ENCODE data around the gene TEX13B.
"Not testable (repeated sequence)": the region's sequence is repeated elsewhere in the genome, so short reads cannot be mapped to it uniquely, and the experiment has no call there.

Gene TEX13B, protein sequence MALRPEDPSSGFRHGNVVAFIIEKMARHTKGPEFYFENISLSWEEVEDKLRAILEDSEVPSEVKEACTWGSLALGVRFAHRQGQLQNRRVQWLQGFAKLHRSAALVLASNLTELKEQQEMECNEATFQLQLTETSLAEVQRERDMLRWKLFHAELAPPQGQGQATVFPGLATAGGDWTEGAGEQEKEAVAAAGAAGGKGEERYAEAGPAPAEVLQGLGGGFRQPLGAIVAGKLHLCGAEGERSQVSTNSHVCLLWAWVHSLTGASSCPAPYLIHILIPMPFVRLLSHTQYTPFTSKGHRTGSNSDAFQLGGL

DNA sequence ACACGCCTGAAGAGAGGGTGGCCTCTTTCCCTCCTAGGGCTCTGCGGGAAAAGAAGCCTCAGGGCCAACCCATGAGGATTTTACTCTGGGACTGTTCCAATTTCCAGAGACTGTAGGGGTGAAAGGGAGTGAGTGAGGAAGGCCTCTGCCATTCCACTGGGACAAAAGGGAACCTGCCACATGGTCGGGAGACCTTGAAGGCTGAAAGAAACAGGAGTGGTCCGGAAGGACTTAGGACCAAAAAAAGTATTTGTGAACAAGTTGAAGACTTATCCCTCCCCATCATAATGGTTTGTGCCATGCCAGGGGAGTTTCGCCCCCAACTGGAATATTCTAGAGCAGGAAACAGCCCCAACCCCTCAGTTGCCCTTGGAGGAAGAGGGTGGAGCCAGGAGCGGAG lies at the start of gene TEX13B:
TSS of gene TEX13B (minus strand) at position 15 of the 400 bp plus-strand sequence. CDS start 243 bp downstream, outside the sequence.
- FAIRE-seq, result no peak

DNA sequence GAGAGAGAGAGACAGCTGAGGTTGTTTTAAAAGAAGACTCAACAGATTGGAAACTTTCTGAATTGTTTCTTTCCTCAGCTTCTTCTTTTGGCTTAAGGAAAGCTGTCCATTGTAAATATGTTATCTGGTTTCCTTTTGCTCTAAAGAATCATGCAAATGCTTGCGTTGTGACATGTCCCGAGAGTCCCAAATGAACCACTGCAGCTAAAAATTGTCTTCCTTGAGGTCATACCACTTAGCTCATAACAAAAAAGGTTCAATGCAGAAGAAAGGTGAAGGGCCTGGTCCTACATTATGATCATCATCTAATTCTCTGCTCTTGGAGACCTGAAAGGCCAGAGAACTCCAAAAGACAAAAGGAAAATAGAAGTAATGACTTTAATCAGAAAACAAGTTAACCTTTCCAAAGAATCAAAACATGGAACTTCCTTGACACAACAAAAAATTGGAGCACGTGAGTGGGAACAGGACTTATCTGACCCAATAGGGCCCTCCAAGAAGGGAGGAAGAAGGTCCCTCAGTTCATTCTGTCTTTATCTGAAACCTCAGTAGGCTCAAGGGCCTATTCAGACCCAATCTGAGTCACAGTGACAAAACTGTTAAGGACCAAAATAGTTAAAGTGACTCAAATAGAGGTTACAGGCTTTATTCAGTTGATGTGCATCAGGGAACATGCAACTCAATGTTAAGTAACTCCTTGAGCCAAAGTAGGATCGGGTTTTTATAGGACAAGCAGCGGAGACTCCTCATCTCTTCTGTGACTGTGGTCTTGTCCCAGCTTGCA lies 48.0 kb upstream of the TEX13B start:
- FAIRE-seq, result no peak

DNA sequence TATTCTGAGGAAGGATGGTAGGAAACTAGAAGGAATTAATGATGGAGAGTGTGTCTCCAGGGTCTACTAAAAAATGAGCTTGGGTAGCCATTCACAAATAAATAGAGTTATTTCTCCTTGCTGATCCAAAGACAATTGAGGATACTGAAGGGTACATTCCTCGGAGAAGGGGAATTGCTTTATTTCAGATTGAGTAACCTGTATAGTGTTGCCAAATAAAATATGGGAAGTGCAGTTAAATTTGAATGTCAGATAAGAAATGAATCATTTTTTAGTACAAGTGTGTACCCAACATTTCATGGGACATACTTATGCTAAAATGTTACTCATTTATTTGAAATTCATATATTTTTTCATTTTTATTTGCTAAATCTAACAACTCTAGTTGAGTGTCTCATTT lies 46.7 kb upstream of the TEX13B start:
- no peak for FAIRE-seq

DNA sequence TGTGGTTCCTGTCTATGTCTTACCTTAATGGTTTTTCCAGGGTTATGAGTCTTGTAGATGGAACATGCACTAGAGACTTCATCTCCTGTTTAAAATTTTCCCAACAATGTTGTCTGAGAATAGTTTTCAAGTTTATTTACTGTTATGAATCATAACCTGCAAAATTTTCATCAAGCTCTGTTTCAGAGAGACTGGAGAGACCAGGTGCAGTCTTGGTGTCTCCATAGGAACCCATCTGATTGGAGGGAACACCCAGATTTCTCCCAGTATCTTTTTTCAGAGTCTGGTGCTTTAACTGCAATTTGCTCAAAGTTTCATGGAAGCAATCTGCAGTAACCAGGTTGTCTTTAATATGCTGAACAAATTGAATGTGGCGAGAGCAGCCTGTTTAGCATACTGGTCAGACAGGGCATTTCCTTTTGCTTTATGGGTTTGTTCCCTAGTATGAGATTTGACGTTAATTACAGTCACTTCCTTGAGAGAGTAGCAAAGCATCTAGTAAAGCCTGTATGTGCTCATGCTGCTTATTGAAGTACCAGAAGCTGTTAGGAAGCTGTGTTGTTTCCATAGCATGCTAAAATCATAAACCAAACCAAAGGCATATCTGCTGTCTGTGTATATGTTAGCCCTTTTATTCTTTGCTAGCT lies 43.9 kb upstream of the TEX13B start:
- FAIRE-seq, result no peak

DNA sequence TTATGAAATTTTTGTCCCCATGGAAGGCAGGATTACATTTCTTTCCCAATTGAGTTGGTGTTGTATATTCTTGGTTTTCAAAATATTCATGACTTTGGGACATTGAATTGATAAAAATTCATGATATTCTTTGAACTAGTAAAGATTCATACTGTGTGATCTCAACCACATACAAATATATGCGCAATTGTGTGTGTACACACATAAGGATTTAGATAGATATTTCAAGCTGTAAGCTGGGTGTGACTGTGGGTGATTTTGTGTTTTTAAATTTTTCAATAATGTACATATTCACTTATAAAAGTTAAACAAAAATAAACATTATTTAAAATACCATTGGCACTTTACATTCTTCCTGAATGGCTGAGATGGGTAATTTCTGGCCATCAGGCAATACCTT lies 43.2 kb upstream of the TEX13B start:
- no peak for FAIRE-seq

DNA sequence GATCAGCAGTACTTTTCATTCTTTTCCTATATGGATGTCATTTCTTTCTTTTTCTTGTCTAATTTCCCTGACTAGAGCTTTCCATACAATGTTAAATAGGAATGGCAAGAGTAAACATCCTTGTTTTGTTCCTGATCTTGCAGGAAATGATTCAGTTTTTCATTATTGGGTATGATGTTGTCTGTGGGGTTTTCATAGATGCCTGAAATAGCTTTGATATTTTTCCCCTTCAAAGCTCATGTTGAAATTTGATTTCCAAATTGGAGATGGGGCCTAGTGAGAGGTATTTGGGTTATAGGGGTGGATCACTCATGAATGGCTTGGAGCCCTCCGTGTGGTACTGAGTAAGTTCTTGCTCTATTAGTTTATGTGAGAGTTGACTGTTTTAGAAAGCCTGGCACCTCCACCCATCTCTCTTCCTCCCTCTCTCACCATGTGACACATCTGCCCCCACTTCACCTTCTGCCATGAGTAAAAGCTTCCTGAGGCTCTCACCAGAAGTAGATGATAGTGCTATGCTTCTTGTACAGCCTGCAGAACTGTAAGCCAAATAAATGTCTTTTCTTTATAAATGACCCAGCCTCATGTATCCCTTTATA lies 40.4 kb upstream of the TEX13B start:
- no peak for FAIRE-seq

DNA sequence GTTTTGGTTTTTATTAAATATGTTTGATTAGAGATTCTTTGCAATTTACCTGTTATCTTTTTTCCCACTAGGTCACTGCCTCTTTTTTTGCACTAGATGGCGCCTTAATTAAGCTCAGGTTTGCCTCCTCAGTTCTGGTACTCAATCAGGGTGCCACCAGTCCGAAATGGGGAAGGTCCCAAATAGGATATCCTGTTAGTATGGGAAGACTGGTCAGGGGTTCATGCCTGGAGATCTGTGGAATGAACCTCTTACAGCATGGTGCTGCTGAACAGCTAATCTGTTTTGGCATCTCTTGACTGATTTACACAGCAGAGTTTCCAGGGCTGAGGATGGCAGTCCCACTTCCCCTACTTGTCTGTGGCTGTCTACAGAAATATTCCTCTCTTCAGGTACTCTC lies 38.5 kb upstream of the TEX13B start:
- no peak for FAIRE-seq

DNA sequence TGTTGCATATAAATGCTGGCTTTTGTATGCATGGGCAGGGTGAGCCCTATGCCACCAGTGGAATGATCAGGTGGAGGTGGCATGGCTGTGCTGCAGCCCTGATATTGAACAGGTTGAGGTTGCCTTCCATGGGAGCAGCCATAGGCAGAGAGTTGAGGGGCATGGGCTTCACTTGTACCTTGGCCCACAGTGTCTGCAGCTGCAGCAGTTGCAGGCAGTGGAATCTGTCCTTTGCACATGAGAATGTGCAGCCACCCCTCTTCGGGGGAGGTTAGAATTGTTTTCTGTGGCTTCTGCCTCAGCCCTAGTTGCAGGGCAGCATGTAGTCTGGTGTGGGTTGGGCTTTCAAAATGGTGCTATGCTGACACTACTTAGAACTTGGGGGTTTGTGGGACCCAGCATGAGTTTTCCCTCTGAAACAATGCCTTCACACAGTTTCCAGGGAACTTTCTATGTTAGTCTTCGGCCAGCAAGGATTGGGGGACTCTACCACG lies 37.3 kb upstream of the TEX13B start:
- FAIRE-seq, result no peak

DNA sequence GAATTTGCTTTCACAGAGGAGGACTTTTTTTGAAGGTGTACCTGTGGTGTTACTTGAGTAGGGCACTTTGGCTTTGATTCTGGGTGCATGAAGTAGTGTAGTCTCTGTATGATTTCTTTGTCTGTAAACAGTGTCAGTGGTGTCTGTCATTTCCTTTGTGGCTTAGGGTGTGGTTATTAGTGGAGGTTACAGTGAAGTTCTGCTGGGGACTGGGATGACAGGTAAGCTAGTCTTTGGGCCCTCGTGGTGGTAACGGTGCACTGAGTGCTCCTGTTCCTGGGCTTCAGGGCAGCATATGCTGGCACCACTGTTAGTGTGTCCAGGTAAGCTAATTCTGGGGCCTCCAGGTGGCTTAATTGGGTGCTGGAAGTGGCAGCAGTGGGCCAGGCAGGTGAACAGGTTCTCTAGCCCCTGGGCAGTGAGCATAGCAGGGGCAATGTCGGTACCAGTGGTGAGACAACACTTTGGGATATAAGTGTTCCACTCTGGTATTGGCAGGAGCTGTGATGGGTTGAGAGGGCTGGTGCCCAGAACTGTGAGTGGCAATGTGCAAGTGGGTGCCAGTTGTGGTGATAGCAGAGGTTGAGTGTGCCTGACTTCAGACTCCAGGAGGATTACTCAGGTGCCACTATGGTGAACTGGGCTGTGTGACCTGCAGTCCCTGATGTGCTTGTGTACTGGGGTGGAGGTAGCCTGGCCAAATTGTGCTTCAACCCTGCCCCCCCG lies 36.6 kb upstream of the TEX13B start:
- no peak for FAIRE-seq

DNA sequence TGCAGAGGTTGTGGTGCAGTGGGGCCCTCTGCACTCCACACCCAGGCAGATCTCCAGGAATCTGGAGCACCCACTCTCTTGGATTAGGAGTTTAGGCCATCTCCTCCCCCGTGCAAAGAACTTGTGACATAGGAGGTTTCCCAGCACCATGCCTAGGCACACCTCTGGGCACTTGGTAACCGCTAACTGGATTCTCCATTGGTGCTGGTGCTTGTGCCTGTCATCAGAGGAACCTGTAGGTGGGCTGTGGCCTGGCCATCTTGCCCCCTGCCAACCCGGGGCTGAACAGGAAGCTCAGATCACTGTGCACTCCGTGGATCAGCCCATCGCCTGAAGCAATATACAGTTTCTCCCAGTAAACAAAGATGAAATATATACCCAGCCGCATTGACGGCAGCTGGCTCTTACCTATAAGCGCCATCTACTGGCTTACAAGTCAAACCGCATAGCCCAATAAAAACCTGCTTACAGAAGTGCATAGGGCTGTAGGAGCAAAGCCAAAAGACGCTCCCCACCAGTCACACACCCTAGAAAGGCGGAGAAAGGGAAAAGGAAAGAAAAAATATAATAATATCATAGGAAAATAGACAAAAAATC lies 19.1 kb upstream of the TEX13B start:
- FAIRE-seq, result no peak

DNA sequence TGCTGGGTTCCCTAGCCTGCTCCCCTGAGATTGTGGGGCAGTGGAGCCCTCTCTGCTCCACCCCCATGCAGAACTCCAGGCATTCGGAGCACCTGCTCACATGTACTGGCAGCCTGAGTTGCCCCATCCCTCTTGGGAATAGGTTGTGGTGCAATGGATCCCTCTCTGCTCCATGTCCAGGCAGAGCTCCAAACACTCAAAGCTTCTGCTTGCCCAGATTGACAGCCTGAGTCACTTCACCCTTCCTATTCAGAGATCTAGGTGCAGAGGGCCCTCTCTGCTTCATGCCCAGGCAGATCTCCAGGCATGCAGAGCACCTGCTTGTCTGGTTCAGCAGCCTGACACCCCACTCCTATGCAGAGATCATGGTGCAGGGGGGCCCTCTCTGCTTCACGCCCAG lies 18.6 kb upstream of the TEX13B start:
- no peak for FAIRE-seq

DNA sequence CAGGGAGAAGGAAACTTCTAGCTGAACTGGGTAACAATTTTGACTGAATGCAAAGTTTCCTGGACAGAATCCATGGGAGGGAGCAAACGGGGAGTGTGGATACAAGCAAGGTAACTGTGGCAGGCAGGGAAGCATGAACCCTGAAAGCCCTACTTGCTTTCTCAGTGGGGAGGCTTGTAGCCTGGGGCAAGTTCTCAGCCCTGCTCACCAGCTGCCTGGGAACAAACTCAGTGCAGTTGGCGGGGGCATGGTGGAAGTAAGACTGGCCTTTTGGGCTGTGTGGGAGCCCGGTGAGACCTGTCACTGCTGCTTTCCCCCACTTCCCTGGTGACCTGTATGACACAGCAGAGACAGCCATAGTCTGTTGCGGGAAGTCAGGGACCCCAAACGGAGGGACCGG lies 14.0 kb upstream of the TEX13B start:
- FAIRE-seq, result no peak

DNA sequence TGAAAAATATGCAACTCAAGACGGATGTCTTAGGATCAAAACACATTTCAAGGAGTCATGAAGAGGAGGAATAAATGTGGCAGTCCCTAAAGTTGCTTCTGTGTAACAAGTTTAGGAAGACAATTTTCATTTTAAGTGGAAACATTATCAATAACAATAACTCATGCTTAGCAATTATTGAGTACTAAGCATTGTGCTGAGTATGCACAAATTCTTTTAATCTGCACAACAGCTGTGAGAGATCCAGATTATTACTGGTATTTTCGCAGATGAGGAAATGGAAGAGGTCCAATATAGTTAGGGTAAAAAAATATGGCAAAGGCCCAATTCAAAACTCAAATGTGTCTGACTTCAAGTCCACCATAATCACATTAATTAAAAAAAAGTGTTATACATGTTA lies 2.9 kb upstream of the TEX13B start:
- FAIRE-seq, result no peak

DNA sequence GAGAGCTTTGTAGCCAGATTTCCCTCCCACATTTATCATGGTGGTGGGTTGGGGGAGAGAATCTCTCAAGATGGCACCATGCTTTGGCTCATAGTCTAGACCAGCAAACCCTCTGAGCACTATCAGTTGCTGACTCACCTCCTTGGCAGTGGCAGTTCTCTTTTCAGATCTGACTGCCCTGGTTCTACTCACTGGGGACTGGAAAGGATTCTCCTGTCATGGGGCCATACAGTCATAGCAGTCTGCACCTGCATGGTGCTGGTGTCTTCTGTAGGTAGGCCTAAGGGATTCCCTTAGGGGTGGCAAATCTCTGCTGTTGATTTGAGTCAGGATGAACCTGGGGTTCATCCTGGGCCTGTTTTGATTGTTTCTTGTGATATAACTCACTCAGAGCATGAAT lies 2.6 kb downstream of the TEX13B start:
- FAIRE-seq, result no peak

DNA sequence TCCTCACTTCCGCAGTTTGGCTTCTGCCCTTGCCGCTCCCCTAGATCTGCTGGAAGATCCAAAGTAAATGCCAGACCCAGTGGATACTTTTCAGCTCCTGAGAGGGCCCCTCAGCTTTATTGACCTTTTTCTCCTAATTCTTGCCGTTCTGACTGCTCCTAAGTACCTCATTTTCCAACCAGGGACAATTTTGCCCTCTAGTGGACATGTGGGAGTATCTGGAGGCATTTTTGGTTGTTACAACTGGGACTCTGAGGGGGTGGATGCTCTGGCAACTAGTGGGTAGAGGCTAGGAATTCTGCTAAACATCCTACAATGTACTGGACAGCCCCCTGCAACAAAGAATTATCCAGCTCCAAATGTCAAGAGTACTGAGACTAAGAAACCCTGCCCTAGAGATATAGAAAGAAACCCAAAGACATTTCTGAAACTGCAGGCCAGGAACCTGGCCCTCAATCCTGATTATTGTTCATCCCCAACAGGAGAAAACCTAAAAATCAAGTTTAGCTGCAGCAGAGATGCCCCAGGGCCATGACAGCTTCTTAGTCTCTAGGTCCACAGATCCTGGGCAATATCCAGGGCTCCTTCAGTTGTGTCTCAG lies 3.4 kb downstream of the TEX13B start:
- FAIRE-seq, result peak; percentile 40

DNA sequence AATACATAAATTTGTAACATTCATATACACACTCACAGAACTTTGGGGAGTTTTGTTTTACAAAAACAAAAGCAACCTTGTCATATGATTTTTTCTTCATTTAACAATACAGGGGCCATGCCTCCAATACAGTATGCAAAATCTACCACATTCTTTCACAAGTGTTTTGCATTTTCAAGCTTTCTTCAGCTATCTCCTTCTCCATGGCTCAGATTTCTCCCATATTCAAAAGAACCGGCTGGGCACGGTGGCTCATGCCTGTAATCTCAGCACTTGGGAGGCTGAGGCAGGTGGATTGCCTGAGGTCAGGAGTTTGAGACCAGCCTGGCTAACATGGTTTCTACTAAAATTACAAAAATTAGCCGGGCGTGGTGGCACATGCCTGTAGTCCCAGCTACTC lies 4.1 kb downstream of the TEX13B start:
- FAIRE-seq, result no peak

DNA sequence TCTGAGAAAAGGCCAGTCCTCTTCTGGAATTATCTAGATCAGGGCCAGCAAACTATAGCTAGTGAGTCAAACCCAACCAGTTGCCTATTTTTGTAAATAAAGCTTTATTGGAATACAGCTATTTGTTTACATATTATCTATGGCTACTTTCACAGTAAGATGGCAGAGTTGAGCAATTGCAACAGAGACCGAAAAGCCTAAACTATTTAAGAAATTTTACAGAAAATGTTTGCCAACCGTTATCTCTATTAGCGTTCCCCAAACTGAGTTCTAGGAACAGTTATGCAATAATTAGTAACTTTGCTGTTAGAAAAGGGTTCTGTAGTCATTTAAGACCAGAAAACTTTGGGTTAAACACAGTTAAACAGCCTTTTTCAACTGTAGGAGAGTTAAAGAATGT lies 10.5 kb downstream of the TEX13B start:
- FAIRE-seq, result no peak

DNA sequence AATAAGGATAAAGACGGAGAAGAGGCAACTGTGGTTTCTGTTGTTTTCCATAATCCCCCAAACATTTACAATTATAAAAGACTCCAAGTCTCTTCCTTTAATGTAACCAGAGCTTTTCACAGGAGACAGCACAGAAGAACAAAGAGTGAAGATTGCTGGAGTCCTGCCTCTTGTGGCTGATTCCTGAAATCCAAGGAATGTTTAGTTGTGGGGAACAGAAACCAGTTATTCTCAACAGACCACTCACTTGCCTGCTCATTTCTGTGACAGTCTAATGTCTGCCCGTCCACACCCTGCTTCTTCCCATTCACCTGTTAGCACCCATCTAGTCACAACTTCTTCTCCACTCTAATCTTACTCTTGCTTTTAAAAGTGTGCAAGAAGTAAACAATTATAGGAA lies 12.1 kb downstream of the TEX13B start:
- no peak for FAIRE-seq

DNA sequence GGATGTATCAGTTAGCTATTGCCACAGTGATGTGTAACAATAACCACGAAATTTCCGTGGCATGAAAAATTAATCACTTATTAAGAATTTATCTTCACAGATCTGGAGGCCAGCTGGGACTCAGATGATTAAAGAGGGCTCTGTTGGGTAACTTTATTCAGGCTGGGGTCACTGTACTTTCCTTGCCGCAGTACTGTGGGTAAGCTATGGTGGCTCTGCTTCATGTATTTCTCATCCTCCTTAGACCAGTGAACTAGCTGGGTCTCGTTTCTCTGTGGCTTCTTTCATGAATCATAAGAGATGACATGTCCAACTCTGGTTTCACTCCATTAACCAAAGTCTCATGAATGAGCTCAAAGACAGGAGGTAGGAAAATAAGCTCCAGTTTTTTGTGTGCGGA lies 13.5 kb downstream of the TEX13B start:
- no peak for FAIRE-seq

DNA sequence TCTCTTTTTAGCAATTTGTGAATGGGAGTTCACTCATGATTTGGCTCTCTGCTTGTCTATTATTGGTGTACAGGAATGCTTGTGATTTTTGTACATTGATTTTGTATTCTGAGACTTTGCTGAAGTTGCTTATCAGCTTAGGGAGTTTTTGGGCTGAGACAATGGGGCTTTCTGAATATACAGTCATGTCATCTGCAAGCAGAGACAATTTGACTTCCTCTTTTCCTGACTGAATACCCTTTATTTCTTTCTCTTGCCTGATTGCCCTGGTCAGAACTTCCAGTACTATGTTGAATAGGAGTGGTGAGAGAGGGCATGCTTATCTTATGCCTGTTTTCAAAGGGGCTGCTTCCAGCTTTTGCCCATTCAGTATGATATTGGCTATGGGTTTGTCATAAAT lies 26.8 kb downstream of the TEX13B start:
- not testable (repeated sequence) for FAIRE-seq

DNA sequence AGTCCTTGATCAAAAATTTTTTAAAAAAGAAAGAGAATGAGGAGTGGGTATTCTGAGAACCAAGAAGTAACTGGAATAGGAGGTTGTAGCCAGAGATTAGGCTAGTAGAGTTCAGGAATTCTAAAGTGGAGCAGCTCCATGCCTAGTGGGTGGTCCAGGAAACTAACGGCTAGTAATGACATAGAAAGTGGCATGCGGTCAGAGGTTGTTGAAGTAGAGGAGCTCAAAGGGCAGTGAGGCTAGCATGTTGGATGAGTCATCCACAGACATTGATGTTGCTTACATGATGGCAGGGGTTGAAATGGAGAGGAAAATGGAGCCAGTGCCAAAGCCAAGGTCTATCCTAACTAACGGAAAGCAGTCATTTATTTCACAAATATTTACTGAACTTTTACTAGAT lies 42.1 kb downstream of the TEX13B start:
- FAIRE-seq, result no peak

DNA sequence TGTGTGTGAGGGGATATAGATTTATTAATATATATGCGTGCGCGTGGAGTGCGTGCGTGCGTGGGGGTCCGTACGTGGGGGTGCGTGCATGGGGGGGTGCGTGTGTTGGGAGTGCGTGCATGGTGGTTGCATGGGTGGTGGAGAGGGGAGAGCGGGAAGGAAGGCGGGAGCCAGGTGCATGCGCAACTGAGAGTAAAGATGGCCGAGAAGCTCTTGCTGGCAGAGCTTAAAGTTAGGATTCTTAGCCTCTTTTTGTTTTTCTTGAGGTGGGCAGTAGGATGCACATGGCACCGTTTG lies 45.8 kb downstream of the TEX13B start:
- no peak for FAIRE-seq

Measured in A204.1 (cell line).